ENCODE results near the gene MYCL. TPM values are rescaled to one million over a fixed set of nuclear protein-coding genes. Genes with fewer than 3 reads are reported as not detected.

The MYCL gene
- total RNA-seq, 1 donor: 0.81 TPM

DNA sequence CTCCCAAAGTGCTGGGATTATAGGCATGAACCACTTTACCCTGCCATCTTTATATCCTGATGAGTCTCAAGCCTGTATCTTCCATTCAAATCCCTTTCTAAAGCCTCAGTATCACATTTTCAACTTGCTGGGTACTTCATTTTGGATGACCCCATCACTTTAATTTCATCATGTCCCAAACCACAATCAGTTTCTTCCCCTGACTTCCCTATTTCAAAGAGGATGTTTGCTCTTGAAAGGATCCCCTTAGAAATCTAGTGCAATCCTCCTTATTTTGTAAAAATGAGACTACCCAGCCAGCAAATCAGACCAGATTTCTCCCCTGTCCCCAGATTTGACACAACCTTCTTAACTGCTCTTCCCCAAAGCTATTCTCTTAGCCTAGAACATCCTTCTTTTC lies 11.4 kb downstream of the MYCL start:
- TF ChIP-seq, protein P1, sequence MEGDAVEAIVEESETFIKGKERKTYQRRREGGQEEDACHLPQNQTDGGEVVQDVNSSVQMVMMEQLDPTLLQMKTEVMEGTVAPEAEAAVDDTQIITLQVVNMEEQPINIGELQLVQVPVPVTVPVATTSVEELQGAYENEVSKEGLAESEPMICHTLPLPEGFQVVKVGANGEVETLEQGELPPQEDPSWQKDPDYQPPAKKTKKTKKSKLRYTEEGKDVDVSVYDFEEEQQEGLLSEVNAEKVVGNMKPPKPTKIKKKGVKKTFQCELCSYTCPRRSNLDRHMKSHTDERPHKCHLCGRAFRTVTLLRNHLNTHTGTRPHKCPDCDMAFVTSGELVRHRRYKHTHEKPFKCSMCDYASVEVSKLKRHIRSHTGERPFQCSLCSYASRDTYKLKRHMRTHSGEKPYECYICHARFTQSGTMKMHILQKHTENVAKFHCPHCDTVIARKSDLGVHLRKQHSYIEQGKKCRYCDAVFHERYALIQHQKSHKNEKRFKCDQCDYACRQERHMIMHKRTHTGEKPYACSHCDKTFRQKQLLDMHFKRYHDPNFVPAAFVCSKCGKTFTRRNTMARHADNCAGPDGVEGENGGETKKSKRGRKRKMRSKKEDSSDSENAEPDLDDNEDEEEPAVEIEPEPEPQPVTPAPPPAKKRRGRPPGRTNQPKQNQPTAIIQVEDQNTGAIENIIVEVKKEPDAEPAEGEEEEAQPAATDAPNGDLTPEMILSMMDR (IDR thresholded peaks at IDR 0.05; ENCODE audit: insufficient read depth, low read length): no peak
- no peak for DNase-seq (ENCODE audit: low read depth)
- no peak overlapping the region for H3K4me3 ChIP-seq (ENCODE audit: low read depth, low read length)

DNA sequence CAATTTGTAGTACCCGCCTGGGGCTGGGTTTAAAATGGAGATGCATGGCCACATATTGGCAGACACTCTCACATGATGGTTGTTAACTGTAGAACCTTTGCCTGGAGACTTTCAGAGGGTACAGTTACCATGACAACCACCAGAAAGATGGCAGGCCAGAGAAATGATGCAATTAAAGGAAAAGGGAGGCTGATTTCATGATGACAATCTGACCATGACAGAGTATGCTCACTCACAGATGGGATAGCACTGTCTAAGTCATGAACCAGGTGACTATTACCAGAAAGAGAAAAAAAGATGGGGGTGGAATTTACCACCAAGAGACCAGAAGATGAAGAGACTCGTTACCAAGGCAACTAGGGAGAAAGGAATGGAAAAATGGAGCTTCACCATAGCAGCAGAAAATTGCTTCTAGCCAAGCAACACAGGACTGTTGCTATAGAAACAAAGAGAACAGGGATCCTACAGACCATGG lies 14.9 kb downstream of the MYCL start:
- TF ChIP-seq, protein P1 (IDR thresholded peaks at IDR 0.05; ENCODE audit: insufficient read depth, low read length): no peak
- no peak for DNase-seq (ENCODE audit: low read depth)
- H3K4me3 ChIP-seq (ENCODE audit: low read depth, low read length): no peak overlapping the region

DNA sequence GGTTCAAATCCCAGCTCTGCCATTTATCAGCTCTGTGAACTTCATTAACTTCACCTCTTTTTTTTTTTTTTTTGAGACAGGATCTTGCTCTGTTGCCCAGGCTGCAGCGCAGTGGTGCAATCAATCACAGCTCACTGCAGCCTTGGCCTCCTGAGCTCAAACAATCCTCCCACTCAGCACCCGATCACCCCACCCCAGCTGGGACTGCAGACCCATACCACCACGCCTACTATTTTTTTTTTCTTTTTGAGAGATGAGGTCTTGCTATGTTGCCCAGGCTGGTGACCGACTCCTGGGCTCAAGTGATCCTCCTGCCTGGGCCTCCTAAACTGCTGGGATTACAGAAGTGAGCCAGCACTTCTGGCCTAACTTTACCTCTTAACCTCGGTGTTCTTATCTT lies 16.2 kb downstream of the MYCL start:
- TF ChIP-seq, protein P1 (IDR thresholded peaks at IDR 0.05; ENCODE audit: insufficient read depth, low read length): no peak
- no peak for DNase-seq (ENCODE audit: low read depth)
- no peak overlapping the region for H3K4me3 ChIP-seq (ENCODE audit: low read depth, low read length)

DNA sequence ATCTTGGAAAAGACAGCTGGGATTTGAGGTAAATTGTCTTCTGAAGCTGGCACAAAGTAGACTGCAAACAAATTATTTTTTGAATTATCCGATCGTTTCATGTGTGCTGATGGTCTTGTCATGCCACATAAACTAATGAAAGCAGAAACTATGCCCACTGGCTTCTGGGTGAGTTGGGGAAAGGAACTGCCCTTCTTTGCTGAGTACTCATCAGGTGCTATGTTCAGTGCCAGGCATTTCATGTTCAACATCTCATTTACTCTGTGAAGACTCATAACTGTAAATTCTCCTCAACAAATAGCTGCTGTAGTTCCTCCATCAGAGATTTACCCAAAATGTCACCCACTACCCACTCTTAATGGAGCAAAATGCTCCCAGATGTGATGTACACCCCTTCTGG lies 19.6 kb downstream of the MYCL start:
- TF ChIP-seq, protein P1 (IDR thresholded peaks at IDR 0.05; ENCODE audit: insufficient read depth, low read length): no peak
- DNase-seq (ENCODE audit: low read depth): no peak
- peak overlapping the region; percentile 93 for H3K4me3 ChIP-seq (ENCODE audit: low read depth, low read length)

DNA sequence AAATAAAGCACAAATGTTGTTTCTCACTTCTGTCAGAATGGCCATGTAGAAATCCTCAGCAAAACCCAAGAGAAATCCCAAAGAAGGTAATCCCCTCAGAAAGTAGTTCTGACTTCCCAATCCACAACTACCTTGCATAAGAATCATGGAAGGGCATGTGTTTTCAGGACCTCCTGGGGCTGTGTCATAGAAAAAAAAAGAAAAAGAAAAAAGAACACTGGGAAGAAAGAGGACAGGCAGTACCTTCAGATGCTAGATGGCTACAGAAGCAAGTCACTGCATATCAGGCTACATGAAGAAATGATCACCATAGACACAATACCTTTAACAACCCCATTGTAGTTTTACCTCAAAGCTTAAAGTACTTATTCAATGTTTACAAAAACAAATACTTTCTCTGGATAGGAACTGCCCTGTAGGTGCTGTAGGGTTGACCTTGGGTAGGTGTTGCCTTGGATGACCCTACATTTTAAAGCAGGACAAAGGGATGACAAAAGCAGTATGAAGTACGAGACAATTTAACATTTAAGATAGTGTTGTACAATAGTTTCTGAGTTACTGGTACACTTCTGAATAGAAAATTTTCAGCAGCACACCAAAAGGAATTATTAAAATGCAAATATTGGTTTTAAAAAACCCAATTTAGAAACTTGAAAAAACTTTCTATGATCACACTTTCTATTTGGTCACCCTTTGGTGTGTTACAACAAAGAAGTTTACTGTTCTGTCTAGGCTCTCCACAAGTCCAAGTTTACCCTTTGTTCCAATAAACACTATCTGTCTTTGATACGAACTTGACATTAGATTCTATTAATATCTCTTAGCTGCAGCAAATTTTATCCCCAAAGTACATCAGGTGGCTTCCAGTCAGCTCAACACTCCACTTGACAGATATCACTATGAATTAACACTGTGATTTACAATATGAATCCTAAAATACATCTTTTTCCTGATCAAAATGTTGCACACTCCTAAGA lies 23.4 kb downstream of the MYCL start:
- TF ChIP-seq, protein P1 (IDR thresholded peaks at IDR 0.05; ENCODE audit: insufficient read depth, low read length): no peak

DNA sequence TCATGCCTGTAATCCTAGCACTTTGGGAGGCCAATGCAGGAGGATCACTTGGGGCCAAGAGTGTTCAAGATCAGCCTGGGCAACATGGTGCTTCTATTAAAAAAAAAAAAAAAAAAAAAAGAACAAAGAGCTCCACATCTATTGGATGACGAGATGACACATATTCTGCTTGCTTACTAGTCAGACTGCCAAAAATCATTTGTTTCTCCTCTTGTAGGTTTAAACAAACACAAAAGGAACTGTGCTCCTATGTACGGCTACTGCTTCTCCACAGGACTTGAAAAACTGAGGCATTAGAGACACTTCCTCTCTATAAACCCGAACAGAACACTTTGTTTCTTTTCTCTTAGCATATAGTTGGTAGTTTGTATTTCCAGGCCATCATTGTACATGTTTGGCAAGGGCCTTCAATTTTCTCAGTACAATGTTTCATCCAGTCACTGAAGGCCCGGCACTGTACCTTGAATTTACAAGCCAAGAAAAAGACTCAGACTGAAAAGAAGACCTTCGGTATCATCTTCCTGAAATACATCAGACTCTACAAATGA lies 24.4 kb downstream of the MYCL start:
- DNase-seq (ENCODE audit: low read depth): no peak
- no peak overlapping the region for H3K4me3 ChIP-seq (ENCODE audit: low read depth, low read length)
- TF ChIP-seq, protein P1 (IDR thresholded peaks at IDR 0.05; ENCODE audit: insufficient read depth, low read length): no peak

More for the DNA sequence above, 23.4 kb downstream of the MYCL start:
- DNase-seq (ENCODE audit: low read depth): no peak
- H3K4me3 ChIP-seq (ENCODE audit: low read depth, low read length): no peak overlapping the region
